GM19463 (cell line): ENCODE results near the gene NFX1.
A peak's percentile ranks its signal among the peaks of the same experiment; 100 is the strongest.

Experiments
- ATAC-seq: cut with Tn5 transposase; IDR thresholded peaks from one replicate; pipeline ENCODE4 v1.9.1; 2021; ENCODE audit warnings: mild to moderate bottlenecking, moderate library complexity; ENCODE audit not compliant: unreplicated experiment

Gene NFX1

GRCh38 chr9:33415501-33416038, 125.3 kb downstream of the NFX1 start:
- ATAC-seq, result peak; percentile 67

- no peak for ATAC-seq
Measured at GRCh38 chr9:33416996-33417395, 126.7 kb downstream of the NFX1 start.

GRCh38 chr9:33418090-33418489, 127.8 kb downstream of the NFX1 start:
- no peak for ATAC-seq

GRCh38 chr9:33419708-33420303, 129.5 kb downstream of the NFX1 start:
- ATAC-seq, result no peak
